Mucosa of stomach (tissue), 1 donor: ENCODE results near the gene MOGAT3.
"Not testable (repeated sequence)": the region's sequence is repeated elsewhere in the genome, so short reads cannot be mapped to it uniquely, and the experiment has no call there.

Experiments
- H3K27me3 ChIP-seq: one replicate; pipeline ENCODE4 v1.7.0; 2013; ENCODE audit warnings: mild to moderate bottlenecking, low read length; ENCODE audit not compliant: control insufficient read depth, insufficient read depth
- H3K36me3 ChIP-seq: one replicate; pipeline ENCODE4 v1.7.0; 2013; ENCODE audit warnings: low read length; ENCODE audit not compliant: control insufficient read depth, insufficient read depth
- H3K4me1 ChIP-seq: one replicate; pipeline ENCODE4 v1.7.0; 2013; ENCODE audit warnings: mild to moderate bottlenecking, low read length; ENCODE audit not compliant: control insufficient read depth, insufficient read depth
- H3K4me3 ChIP-seq: one replicate; pipeline ENCODE4 v1.7.0; 2013; ENCODE audit warnings: low read length
- H3K9ac ChIP-seq: one replicate; pipeline ENCODE4 v1.7.0; 2013; ENCODE audit warnings: mild to moderate bottlenecking, low read length, moderate library complexity
- H3K9me3 ChIP-seq: one replicate; pipeline ENCODE4 v1.7.0; 2013; ENCODE audit warnings: mild to moderate bottlenecking, low read length, moderate library complexity; ENCODE audit not compliant: control insufficient read depth
- donor health status: Pancreatic carcinoma.

Gene MOGAT3

GRCh38 chr7:101210143-101210542 is 9.3 kb upstream of the MOGAT3 start:
- H3K9me3 ChIP-seq, result no peaks in the 10 kb centered on the region

GRCh38 chr7:101208794-101209193 is 8.0 kb upstream of the MOGAT3 start:
- Histone ChIP-seq H3K36me3 (no peaks in the 10 kb centered on the region), H3K9me3 (no peaks in the 10 kb centered on the region), H3K4me3 (no peak overlapping the region), H3K9ac (no peak overlapping the region), H3K4me1 (no peaks in the 10 kb centered on the region), H3K27me3 (no peaks in the 10 kb centered on the region)

More at GRCh38 chr7:101210143-101210542, 9.3 kb upstream of the MOGAT3 start:
- H3K9ac ChIP-seq, result no peak overlapping the region
- no peaks in the 10 kb centered on the region for H3K27me3 ChIP-seq
- H3K4me1 ChIP-seq, result no peaks in the 10 kb centered on the region
- H3K4me3 ChIP-seq, result no peak overlapping the region
- H3K36me3 ChIP-seq, result no peaks in the 10 kb centered on the region

GRCh38 chr7:101207459-101207858 is 6.6 kb upstream of the MOGAT3 start:
- no peaks in the 10 kb centered on the region for H3K4me1 ChIP-seq
- H3K36me3 ChIP-seq, result no peaks in the 10 kb centered on the region
- no peak overlapping the region for H3K9ac ChIP-seq
- H3K9me3 ChIP-seq, result no peaks in the 10 kb centered on the region
- no peak overlapping the region for H3K4me3 ChIP-seq
- peaks cover 6% of the 10 kb centered on the region for H3K27me3 ChIP-seq

- Histone ChIP-seq H3K9me3 (no peaks in the 10 kb centered on the region), H3K36me3 (no peaks in the 10 kb centered on the region), H3K9ac (no peak overlapping the region), H3K4me3 (no peak overlapping the region), H3K4me1 (peaks cover 4% of the 10 kb centered on the region), H3K27me3 (peaks cover 14% of the 10 kb centered on the region)
These were observed 5.8 kb upstream of the MOGAT3 start for GRCh38 chr7:101206665-101207042.

DNA sequence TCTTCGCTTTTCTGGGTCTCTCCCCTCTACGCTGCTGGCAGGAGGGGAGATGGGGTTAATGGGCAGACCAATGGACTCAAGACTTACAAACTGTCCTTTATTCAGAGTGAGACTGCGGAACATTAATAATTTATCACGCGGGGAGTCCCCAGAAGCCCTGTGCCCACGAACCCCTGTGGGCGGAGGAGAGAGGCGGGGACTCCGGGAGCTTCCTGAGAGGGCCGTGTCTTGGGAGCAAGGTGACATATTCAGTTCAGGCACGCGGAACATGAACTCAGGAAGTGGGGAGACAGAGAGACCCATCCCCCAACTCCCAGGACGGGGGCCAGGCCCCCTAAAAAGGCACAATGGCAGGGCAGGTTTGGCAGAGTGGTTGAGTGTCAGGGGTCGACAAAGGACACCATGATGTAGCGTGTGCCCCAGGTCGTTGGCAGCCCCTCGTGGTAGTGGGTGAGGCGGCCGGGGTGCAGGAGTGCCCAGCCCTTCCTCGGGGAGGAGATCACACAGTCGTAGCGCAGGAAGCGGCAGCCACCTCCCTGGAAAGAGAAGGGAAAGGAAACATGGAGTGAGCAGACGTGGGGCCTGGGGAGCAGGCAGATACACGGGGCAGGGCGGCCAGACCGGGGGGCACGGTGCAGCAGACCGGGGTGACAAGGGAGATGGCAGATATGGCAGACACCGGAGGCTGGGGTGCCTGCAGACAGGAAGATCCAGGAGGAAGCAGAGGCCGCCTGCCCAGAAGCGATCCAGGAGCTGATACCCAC is 5.2 kb upstream of the MOGAT3 start:
- no peak overlapping the region for H3K9ac ChIP-seq
- H3K4me1 ChIP-seq, result peaks cover 4% of the 10 kb centered on the region
- no peaks in the 10 kb centered on the region for H3K36me3 ChIP-seq
- H3K4me3 ChIP-seq, result no peak overlapping the region
- peaks cover 16% of the 10 kb centered on the region for H3K27me3 ChIP-seq
- H3K9me3 ChIP-seq, result no peaks in the 10 kb centered on the region

GRCh38 chr7:101203740-101204738 is 3.2 kb upstream of the MOGAT3 start:
- peaks cover 10% of the 10 kb centered on the region for H3K4me1 ChIP-seq
- peaks cover 16% of the 10 kb centered on the region for H3K27me3 ChIP-seq
- H3K4me3 ChIP-seq, H3K36me3 ChIP-seq, H3K9ac ChIP-seq, H3K9me3 ChIP-seq: not testable (repeated sequence)

DNA sequence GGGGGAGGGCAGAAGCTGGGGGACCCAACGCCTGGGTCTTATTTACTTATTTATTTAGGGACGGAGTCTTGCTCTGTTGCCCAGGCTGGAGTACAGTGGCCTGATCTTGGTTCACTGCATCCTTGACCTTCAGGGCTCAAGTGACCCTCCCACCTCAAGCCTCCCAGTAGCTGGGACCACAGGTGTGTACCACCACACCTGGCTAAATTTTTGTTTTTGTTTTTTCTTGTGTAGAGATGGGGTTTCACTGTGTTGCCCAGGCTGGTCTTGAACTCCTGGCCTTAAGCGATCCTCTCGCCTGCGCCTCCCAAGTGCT is 1.7 kb upstream of the MOGAT3 start:
- H3K36me3 ChIP-seq, result no peaks in the 10 kb centered on the region
- H3K4me1 ChIP-seq, result peaks cover 10% of the 10 kb centered on the region
- no peak overlapping the region for H3K4me3 ChIP-seq
- peaks cover 18% of the 10 kb centered on the region for H3K27me3 ChIP-seq
- H3K9me3 ChIP-seq, result no peaks in the 10 kb centered on the region
- no peak overlapping the region for H3K9ac ChIP-seq

DNA sequence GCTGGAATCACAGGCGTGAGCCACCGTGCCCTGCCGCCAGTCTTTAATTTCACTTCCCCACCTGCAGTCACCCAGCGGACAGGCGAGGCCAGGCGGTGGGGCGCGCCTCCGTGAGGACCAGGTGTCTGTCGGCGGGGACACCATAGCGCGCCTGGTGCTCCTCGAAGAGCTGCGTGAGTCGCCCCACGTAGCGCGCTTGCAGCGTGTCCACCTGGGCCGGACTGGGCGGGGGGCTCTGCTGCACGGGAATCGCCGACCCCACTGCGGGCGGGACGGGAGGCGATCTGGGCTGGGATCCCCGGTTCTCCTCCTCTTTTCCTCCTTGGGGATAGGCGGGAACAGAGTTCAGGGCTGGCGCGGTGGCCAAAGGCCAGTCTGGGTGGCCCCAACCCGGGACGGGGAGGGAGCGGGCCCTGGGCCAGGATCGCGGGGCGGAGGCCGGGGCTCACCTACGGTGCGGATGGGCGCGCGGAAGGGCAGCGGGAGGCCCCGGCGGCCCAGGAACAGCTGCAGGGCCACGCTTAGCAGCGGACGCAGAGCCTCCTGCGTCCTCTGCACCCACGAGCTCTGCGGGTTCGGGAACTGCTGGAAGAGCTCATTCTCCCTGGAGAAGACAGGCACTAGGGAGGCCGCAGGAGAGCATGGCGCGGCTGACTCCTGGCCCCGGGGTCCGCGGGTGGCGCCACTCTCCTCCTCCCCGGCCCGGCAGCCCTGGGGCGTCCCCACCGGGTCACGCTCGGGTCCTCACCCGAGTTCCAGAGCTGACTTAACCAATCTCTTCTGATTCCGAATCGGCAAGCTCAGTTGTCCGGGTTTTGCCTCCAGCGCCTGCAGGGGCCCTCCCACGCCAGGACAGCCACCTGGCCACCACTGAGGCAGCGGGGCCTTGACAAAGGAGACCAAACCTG is 1.1 kb upstream of the MOGAT3 start:
- Histone ChIP-seq H3K4me3 (no peak overlapping the region), H3K4me1 (peaks cover 10% of the 10 kb centered on the region), H3K36me3 (no peaks in the 10 kb centered on the region), H3K9ac (no peak overlapping the region), H3K27me3 (peaks cover 18% of the 10 kb centered on the region), H3K9me3 (no peaks in the 10 kb centered on the region)

DNA sequence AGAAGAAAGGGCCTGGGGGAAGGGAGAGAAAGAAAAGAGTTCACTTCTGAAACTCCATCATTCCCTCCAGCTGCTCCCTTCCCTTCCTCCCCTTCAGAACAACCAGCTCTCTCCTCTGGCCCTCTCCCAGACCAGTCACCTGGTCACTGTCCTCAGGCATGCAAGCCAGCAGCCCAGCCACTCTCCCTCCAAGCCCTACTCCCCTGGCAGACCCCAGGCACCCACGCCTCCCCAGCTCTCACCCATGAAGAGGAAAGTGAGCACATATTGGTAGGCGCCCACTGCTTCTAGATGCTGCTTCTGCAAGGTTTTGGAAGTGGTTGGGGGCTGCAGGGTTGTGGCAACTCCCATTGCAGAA is 353 bp downstream of the MOGAT3 start:
- Histone ChIP-seq H3K27me3 (peaks cover 18% of the 10 kb centered on the region), H3K4me3 (no peak overlapping the region)

DNA sequence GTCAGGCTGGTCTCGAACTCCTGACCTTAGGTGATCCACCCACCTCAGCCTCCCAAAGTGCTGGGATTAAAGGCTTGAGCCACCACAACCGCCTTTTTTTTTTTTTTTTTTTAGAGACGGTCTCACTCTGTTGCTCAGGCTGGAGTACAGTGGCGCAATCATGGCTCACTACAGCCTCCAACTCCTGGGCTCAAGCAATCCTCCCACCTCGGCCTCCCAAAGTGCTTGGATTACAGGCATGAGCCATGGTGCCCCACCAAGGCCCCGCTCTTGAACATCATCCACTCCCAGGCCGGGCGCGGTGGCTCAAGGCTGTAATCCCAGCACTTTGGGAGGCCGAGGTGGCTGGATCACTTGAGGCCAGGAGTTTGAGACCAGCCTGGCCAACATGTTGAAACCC is 1.3 kb downstream of the MOGAT3 start:
- H3K27me3 ChIP-seq, result peaks cover 21% of the 10 kb centered on the region
- H3K36me3 ChIP-seq, result not testable (repeated sequence)

More for the DNA sequence above, 353 bp downstream of the MOGAT3 start:
- Histone ChIP-seq H3K9me3 (no peaks in the 10 kb centered on the region), H3K4me1 (peaks cover 10% of the 10 kb centered on the region), H3K9ac (no peak overlapping the region), H3K36me3 (no peaks in the 10 kb centered on the region)

GRCh38 chr7:101198476-101198875 is 2.4 kb downstream of the MOGAT3 start:
- Histone ChIP-seq H3K4me3 (no peak overlapping the region), H3K9me3 (no peaks in the 10 kb centered on the region), H3K4me1 (peaks cover 10% of the 10 kb centered on the region), H3K36me3 (no peaks in the 10 kb centered on the region), H3K9ac (no peak overlapping the region), H3K27me3 (peaks cover 21% of the 10 kb centered on the region)

More for the DNA sequence above, 1.3 kb downstream of the MOGAT3 start:
- H3K4me3 ChIP-seq, H3K9me3 ChIP-seq, H3K9ac ChIP-seq: not testable (repeated sequence)
- peaks cover 10% of the 10 kb centered on the region for H3K4me1 ChIP-seq
